RPMI7951 (cell line): ENCODE results near the gene ESYT1. TPM values are rescaled to one million over a fixed set of nuclear protein-coding genes. Genes with fewer than 3 reads are reported as not detected.

Experiments
- DNase-seq: peaks from one replicate; pipeline ENCODE4 v3.0.0-alpha.2; 2012; ENCODE audit warnings: low read depth
- total RNA-seq: library from RNA; depleted of rRNA; stranded (reverse); fragments of >200 nt; shearing (Covaris generic); gene quantifications from 2 replicates; pipeline ENCODE4 v1.2.3, GENCODE V29; 2014; rRNA removed

ESYT1 gene
- 179 and 193 TPM in 2 replicates for total RNA-seq

GRCh38 chr12:56127888-56128669 is at the start of gene ESYT1:
ESYT1 (plus strand) TSS chr12:56128267; CDS start chr12:56128320, 53 bp downstream.
- peak; percentile 99 for DNase-seq

- no peak for DNase-seq
Observed at GRCh38 chr12:56078427-56078826, 49.6 kb upstream of the ESYT1 start.

DNA sequence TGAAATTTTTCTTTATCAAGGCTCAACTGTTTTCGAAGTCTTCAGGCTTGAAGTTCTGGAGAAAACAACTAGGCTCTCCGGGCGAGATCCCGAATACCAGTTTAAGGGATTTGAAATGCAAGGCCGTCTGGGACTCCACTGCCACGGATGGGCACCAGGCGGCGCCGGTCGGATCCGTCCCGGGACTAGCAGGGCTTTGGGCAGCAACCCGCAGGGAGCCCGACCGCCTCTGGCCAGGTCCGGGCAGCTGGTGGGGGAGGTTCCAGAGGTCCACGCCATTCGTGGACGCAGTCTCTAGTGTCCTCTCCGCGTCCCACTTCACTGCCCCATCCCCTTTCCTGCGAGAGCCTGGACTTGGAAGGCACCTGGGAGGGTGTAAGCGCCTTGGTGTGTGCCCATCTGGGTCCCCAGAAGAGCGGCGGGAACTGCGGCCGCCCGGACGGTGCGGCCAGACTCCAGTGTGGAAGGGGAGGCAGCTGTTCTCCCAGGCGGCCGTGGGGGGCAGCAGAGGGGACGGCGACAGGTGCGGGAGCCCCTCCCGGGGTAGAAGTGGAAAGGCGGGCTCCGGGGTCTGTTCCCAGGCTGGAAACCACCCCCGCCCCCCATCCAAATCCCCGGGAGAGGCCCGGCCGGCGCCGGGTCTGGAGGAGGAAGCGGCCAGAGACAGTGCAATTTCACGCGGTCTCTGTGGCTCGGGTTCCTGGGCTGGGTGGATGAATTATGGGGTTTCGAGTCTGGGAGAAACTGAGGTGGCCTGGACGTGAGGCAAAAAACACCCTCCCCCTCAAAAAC is 48.9 kb upstream of the ESYT1 start:
- peak; percentile 77 for DNase-seq

DNA sequence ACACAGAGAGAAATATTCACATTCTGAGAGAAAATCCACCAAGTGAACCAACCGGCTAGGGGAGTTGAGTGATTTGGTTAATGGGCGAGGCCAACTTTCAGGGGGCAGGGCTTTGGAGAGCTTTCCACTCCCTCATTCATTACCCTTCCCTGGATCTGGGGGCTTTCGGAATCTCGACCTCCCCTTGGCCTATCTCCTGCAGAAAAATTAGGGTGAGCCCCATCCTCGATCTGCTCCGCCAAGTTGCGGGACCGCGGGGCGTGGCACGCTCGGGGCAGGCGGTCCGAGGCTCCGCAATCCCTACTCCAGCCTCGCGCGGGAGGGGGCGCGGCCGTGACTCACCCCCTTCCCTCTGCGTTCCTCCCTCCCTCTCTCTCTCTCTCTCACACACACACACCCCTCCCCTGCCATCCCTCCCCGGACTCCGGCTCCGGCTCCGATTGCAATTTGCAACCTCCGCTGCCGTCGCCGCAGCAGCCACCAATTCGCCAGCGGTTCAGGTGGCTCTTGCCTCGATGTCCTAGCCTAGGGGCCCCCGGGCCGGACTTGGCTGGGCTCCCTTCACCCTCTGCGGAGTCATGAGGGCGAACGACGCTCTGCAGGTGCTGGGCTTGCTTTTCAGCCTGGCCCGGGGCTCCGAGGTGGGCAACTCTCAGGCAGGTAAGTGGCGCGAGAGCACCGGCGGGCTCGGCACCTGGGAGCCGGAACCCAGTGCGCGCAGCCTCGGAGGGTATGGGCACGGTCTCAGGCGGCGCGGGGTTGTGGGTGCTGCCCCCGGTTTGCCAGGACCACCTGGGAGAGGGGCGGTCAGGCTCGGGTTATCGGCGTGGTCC is 48.1 kb upstream of the ESYT1 start, which contains the start of gene ERBB3:
ERBB3 (plus strand) TSS at position 443 of the 833 bp plus-strand sequence; CDS start at position 579, 136 bp downstream.
- peak; percentile 80 for DNase-seq

DNA sequence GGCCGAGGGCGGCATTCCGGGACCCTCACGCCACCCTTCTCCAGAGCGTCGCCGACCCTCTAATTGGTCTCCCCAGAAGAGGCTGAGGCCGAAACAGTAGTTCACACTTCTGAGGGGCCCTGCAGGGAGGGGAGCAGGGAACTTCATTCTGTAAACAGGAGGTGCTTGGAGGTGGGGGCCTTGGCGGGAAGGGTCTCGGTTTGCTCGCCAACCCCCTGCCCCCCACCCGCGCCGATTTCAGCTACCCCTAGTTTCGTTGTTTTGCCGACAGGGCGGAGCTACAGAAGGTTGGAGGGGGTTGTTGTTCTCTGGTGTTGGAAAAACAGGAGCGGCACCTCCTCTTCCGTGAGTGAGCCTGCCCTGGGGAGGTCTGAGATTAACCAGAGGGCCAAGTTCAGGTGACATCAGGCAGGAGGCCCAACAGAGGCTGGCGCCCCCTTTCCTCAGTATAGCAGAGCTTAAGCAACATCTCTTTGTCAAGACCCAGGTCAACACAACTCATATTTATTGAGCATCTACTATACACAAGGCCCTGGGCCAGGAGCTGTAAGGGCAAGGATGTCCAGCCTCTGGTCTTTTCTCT is 47.4 kb upstream of the ESYT1 start:
- DNase-seq: no peak

DNA sequence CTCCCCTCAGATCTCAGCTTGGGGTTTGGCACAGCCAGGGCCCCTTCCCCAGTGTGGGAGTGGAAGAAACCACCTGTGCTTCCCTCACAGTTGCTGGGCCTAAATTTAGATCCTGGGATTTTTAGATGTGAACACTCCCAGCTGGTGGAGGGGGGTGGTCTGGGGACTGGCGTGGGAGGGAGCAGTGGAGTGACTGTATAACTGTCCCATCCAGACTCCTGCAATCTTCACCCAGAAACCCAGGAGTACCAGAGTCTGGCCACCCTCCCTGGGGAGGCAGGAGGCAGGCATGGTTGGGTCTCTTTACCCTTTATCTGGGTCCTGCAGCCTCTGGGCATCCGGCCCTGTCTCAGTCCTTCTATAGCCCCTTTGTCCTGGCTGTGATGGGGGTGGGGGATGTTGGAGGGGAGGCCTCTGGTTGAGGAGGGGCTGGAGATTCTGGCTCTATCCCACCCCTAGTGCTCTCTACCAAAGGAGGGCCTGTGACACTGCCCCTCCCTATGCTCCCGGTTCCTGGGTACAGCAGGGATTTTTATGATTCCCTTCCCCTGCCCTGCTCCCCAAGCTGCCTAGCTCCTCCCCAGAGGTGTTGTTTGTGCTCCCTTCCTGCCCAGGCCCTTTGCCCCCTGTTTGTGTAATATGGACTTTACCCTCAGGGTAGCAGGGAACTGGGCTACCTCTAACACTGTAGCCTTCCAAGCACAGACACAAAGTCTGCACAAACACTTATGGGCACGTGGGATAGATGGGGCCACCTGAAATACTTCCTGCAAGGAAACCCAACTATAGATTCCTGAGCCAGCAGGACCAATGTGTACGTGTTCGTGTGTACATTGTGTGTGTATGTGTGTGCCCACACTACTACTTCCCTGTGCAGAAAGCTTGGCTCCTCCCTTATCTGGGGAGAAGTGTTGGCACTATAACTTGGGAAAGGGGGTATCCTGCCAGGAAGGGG is 46.4 kb upstream of the ESYT1 start:
- DNase-seq: peak; percentile 14

DNA sequence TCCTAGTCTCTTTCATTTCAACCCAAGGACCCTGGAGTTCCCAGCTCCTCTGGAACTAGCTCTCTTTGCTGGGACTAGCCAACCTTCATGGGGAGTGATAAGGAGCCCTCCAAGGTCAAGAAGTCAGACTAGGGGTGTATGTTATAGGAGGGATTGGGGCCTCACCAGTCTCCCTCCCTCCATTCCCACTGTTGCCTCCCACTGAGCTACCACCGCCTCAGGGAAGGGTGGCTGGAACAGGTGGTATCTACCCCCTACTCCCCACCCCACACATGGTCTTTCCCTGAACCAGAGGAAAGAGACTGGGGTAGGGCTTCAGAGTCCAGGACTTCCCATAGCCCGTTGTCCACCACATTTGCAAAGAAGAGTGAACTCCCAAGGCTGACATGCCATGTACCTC is 45.7 kb upstream of the ESYT1 start:
- DNase-seq: no peak

GRCh38 chr12:56082967-56083366 is 45.1 kb upstream of the ESYT1 start:
- DNase-seq: peak; percentile 41

GRCh38 chr12:56084958-56085543 is 43.0 kb upstream of the ESYT1 start:
- peak; percentile 16 for DNase-seq

DNA sequence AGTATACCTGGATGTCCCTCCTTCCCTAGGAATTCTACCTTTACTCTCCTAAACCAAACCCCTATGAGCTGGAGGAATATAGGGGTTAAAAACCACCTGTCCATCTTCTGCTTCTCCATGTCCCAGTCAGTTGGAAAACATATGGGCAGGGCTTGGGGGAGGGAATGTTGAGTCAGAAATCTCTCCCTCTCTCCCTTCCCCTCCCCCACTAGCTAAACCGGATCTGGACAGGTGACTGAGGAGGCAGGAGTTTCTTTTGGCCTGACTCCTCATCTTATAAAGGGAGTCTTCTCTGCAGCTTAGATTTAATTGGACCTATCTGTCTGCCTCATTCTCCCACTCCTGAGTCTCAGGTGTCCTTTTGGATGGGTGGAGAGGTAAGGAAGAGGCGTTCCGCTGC is 42.0 kb upstream of the ESYT1 start:
- no peak for DNase-seq

DNA sequence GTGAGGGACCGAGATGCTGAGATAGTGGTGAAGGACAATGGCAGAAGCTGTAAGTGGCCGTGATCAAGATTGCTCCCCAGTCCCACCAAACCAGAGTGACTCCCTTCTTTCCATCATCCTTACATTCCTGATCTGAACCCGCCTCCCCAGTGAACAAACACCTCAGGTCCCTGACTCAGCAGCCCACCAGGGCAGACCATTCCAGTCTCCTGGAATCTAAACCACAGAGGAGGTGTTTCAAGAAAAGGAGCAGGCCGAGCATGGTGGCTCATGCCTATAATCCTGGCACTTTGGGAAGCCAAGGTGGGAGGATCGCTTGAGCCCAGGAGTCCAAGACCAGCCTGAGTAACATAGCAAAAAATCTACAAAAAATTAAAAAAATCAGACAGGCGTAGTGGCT is 41.5 kb upstream of the ESYT1 start:
- no peak for DNase-seq

- peak; percentile 13 for DNase-seq
Observed at GRCh38 chr12:56087220-56087619, 40.8 kb upstream of the ESYT1 start.

DNA sequence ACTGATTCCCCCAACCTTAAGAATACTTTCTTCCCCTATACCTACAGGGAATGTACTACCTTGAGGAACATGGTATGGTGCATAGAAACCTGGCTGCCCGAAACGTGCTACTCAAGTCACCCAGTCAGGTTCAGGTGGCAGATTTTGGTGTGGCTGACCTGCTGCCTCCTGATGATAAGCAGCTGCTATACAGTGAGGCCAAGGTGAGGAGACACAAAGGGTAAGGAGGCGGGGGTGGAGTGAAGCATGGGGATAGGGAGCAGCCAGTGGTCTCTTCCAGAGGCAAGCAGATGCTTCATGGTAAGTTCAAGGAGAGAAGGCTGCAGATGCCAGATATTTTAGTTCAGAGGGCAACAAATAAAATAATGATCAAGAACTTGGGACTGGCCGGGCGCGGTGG is 30.3 kb upstream of the ESYT1 start:
- no peak for DNase-seq

GRCh38 chr12:56098592-56098991 is 29.5 kb upstream of the ESYT1 start:
- no peak for DNase-seq

- DNase-seq: no peak
Observed at GRCh38 chr12:56099787-56100186, 28.3 kb upstream of the ESYT1 start.

- DNase-seq: no peak
Observed at GRCh38 chr12:56101045-56101444, 27.0 kb upstream of the ESYT1 start.

DNA sequence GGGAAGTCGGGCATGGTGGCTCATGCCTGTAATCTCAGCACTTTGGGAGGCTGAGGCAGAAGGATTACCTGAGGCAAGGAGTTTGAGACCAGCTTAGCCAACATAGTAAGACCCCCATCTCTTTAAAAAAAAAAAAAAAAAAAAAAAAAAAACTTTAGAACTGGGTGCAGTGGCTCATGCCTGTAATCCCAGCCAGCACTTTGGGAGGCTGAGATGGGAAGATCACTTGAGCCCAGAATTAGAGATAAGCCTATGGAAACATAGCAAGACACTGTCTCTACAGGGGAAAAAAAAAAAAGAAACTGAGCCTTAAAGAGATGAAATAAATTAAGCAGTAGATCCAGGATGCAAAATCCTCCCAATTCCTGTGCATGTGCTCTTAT is 25.4 kb upstream of the ESYT1 start:
- DNase-seq: no peak

DNA sequence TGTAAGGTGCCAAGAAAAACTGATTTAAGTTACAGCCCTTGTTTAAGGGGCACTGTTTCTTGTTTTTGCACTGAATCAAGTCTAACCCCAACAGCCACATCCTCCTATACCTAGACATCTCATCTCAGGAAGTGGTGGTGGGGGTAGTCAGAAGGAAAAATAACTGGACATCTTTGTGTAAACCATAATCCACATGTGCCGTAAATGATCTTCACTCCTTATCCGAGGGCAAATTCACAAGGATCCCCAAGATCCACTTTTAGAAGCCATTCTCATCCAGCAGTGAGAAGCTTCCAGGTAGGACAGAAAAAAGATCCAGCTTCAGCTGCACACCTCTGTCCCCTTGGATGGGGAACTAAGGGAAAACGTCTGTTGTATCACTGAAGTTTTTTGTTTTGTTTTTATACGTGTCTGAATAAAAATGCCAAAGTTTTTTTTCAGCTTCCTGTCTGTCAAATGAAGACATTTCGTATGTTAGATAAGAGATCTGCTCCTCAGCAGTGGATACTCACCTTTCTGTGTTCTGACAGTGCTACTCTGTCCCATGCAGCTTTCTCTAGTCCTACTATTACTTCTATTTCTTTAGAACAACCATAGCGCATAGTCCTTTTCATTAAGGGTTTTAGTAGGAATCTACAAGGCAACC is 24.9 kb upstream of the ESYT1 start:
- no peak for DNase-seq

- no peak for DNase-seq
Observed at GRCh38 chr12:56103823-56104108, 24.3 kb upstream of the ESYT1 start.
